K562 (cell line): Measurements from ENCODE around the gene QPRT. TPM values are rescaled to one million over a fixed set of nuclear protein-coding genes. Genes with fewer than 3 reads are reported as not detected.

Experiments
- ATAC-seq: fragments of 200-7000 bp; cut with Tn5 transposase; 3 replicates; pipeline ENCODE4 v1.9.1; 2020; ENCODE audit warnings: moderate library complexity
- BruUV-seq: library from RNA; stranded (reverse); fragments of 400-500 nt; replicated peaks from 2 replicates; lab custom pipeline; 2021; lab: Mats Ljungman, UMichigan
- CTCF ChIA-PET: fragments of 300-600 bp; formaldehyde crosslinking; extraction: SDS; loops from one replicate; lab custom pipeline; 2021; ENCODE audit warnings: low intra/inter-chr PET ratio; lab: Yijun Ruan, JAX
- POLR2A ChIA-PET: fragments of 300-600, 350-650 bp; sonication (Branson Sonifier 250); formaldehyde crosslinking; extraction: SDS; loops from one replicate; lab custom pipeline; 2021; ENCODE audit warnings: antibody characterized with exemption, inconsistent platforms; lab: Yijun Ruan, JAX
- DNase-seq, 4 experiments: peaks; one replicate each; pipeline versions ENCODE4 v3.0.0 to v3.0.0-alpha.2; 2011 to 2018; ENCODE audit warnings: low spot score in 3 of 4, mixed read lengths in 3 of 4; ENCODE audit errors: extremely low read depth in 1 of 4
- FAIRE-seq: peaks from 2 replicates; lab custom pipeline; 2011; peaks lifted over from hg19 to GRCh38; lab: Jason Lieb, UNC
- H2AFZ ChIP-seq: 2 replicates; pipeline ENCODE4 v1.6.0; 2011; ENCODE audit warnings: low read depth, low read length, control low read depth, inconsistent platforms
- H3K27ac ChIP-seq: fragments of 200-600 bp; 3 replicates; pipeline ENCODE4 v1.8.0; 2011; ENCODE audit warnings: low read depth, mild to moderate bottlenecking, control low read depth, inconsistent platforms, low read length, moderate library complexity, mixed read lengths; ENCODE audit errors: extremely low read depth
- H3K27me3 ChIP-seq, 2 experiments: fragments of 300-600 bp in 1 of 2; 2 replicates in 1 of 2; 3 replicates in 1 of 2; pipeline versions ENCODE4 v1.6.0 to v1.8.0; 2011; ENCODE audit warnings: inconsistent platforms in 2 of 2, low read length in 2 of 2, mild to moderate bottlenecking in 1 of 2, mixed read lengths in 1 of 2, moderate library complexity in 1 of 2; ENCODE audit not compliant: control insufficient read depth in 2 of 2, insufficient read depth in 2 of 2
- H3K36me3 ChIP-seq: fragments of 300-600 bp; 3 replicates; pipeline ENCODE4 v1.8.0; 2011; ENCODE audit warnings: mild to moderate bottlenecking, low read length, inconsistent platforms; ENCODE audit not compliant: control insufficient read depth, insufficient read depth
- H3K4me1 ChIP-seq, 2 experiments: fragments of 200-600 bp in 1 of 2; replicated peaks in 1 of 2; 2 replicates in 1 of 2; 3 replicates in 1 of 2; pipeline versions ENCODE4 v1.5.1 to v1.8.0; 2011; ENCODE audit warnings: inconsistent platforms in 2 of 2, low read length in 2 of 2, mild to moderate bottlenecking in 1 of 2, mixed read lengths in 1 of 2, moderate library complexity in 1 of 2; ENCODE audit not compliant: control insufficient read depth in 2 of 2, insufficient read depth in 2 of 2
- H3K4me2 ChIP-seq: 2 replicates; pipeline ENCODE4 v1.6.1; 2011; ENCODE audit warnings: low read length, control low read depth, inconsistent platforms, mixed read lengths; ENCODE audit not compliant: insufficient read depth
- H3K4me3 ChIP-seq: fragments of 200-600 bp; sonication (generic), shearing (Covaris generic); 2 replicates; pipeline ENCODE4 v1.5.1; 2016; ENCODE audit warnings: control low read depth, inconsistent platforms
- H3K79me2 ChIP-seq: fragments of 200-600 bp; 3 replicates; pipeline ENCODE4 v1.8.0; 2011; ENCODE audit warnings: low read length, inconsistent platforms; ENCODE audit not compliant: control insufficient read depth, insufficient read depth
- H3K9ac ChIP-seq, 2 experiments: 2 replicates each; pipeline versions ENCODE4 v1.6.0 to v1.6.1; 2011; ENCODE audit warnings: low read depth in 2 of 2, low read length in 2 of 2, control low read depth in 1 of 2, inconsistent platforms in 1 of 2, mild to moderate bottlenecking in 1 of 2, mixed read lengths in 1 of 2; ENCODE audit not compliant: insufficient read depth in 1 of 2
- H3K9me1 ChIP-seq: one replicate; pipeline ENCODE4 v1.6.0; 2011; ENCODE audit warnings: inconsistent platforms, mild to moderate bottlenecking, low read length, moderate library complexity; ENCODE audit not compliant: control insufficient read depth, insufficient read depth
- H3K9me3 ChIP-seq: replicated peaks from 2 replicates; pipeline ENCODE4 v1.5.1; 2011; ENCODE audit warnings: low read depth, low read length, inconsistent platforms; ENCODE audit not compliant: control insufficient read depth, insufficient read depth
- H4K20me1 ChIP-seq: replicated peaks from 2 replicates; pipeline ENCODE4 v1.6.1; 2011; ENCODE audit warnings: low read length, inconsistent platforms, mixed read lengths; ENCODE audit not compliant: control insufficient read depth, insufficient read depth
- BHLHE40 ChIP-seq: IDR thresholded peaks from 2 replicates; pipeline ENCODE4 v1.6.1; 2011; ENCODE audit warnings: low read length, improper control_type of control experiment
- CEBPG ChIP-seq, 3 experiments: fragments of 200-800 bp in 1 of 3; sonication (Bioruptor generic) in 1 of 3; sonication (generic) in 1 of 3; formaldehyde crosslinking in 1 of 3; IDR thresholded peaks in 2 of 3; conservative IDR thresholded peaks in 1 of 3; 2 replicates each; pipeline versions ENCODE4 v1.6.1 to v1.8.0; 2016 to 2022; ENCODE audit warnings: missing compliant biosample characterization in 2 of 3, missing genetic modification characterization in 2 of 3, mild to moderate bottlenecking in 1 of 3, missing genetic modification reagents in 1 of 3
- CHD1 ChIP-seq: fragments of 200-600 bp; sonication (generic); IDR thresholded peaks from one replicate; pipeline ENCODE4 v1.6.1; 2012; ENCODE audit warnings: mild to moderate bottlenecking, moderate library complexity, low read length, inconsistent platforms
- DNMT1 ChIP-seq: fragments of 450-650 bp; IDR thresholded peaks from 2 replicates; pipeline ENCODE4 v1.6.1; 2016; ENCODE audit warnings: antibody characterized with exemption, mild to moderate bottlenecking
- HBP1 ChIP-seq: fragments of 450-650 bp; formaldehyde crosslinking; IDR thresholded peaks from 2 replicates; pipeline ENCODE4 v1.4.0; 2022; ENCODE audit warnings: missing genetic modification characterization
- NELFE ChIP-seq: IDR thresholded peaks from 2 replicates; pipeline ENCODE4 v1.6.1; 2011; ENCODE audit warnings: mild to moderate bottlenecking; ENCODE audit not compliant: insufficient read depth, insufficient read length
- PCBP2 ChIP-seq: fragments of 200-400 bp; formaldehyde crosslinking; IDR thresholded peaks from 2 replicates; pipeline ENCODE4 v1.6.1; 2018; ENCODE audit warnings: low read length, low read depth, mild to moderate bottlenecking, moderate library complexity; ENCODE audit not compliant: poor library complexity, severe bottlenecking
- SIN3A ChIP-seq, 2 experiments: fragments of 150-350 bp in 1 of 2; IDR thresholded peaks; 2 replicates each; pipeline ENCODE4 v1.6.1; 2011 to 2016; ENCODE audit warnings: borderline replicate concordance in 2 of 2, low read depth in 2 of 2, low read length in 2 of 2, mild to moderate bottlenecking in 2 of 2, moderate library complexity in 2 of 2; ENCODE audit not compliant: control insufficient read depth in 1 of 2
- TEAD1 ChIP-seq, 2 experiments: fragments of 450-650 bp in 1 of 2; sonication (generic) in 1 of 2; formaldehyde crosslinking; IDR thresholded peaks; 2 replicates each; pipeline versions ENCODE4 v1.4.0 to v1.8.0; 2020 to 2022; ENCODE audit warnings: mild to moderate bottlenecking in 2 of 2, missing genetic modification reagents in 1 of 2
- TOE1 ChIP-seq, 2 experiments: fragments of 450-650 bp in 1 of 2; sonication (generic) in 1 of 2; formaldehyde crosslinking in 1 of 2; IDR thresholded peaks; 2 replicates each; pipeline versions ENCODE4 v1.7.1 to v1.8.0; 2016 to 2022; ENCODE audit warnings: borderline replicate concordance in 2 of 2, mild to moderate bottlenecking in 2 of 2, antibody characterized with exemption in 1 of 2, inconsistent platforms in 1 of 2, low read depth in 1 of 2, missing genetic modification reagents in 1 of 2, moderate library complexity in 1 of 2
- ZBTB12 ChIP-seq: fragments of 250-450 bp; sonication (Bioruptor Pico); IDR thresholded peaks from 2 replicates; pipeline ENCODE4 v1.4.0; 2020
- ZNF143 ChIP-seq: sonication (generic); formaldehyde crosslinking; IDR thresholded peaks from 2 replicates; pipeline ENCODE4 v1.9.0; 2022; ENCODE audit warnings: mild to moderate bottlenecking, missing genetic modification reagents
- ZNF444 ChIP-seq: fragments of 250-450 bp; sonication (Bioruptor Pico); IDR thresholded peaks from 2 replicates; pipeline ENCODE4 v1.4.0; 2020; ENCODE audit warnings: mild to moderate bottlenecking, moderate library complexity
- ZNF584 ChIP-seq: fragments of 200-800 bp; sonication (Bioruptor generic); IDR thresholded peaks from 2 replicates; pipeline ENCODE4 v1.6.1; 2016; ENCODE audit warnings: low read depth, mild to moderate bottlenecking, missing genetic modification characterization, missing compliant biosample characterization
- ZNF589 ChIP-seq: fragments of 200-800 bp; sonication (Bioruptor generic); IDR thresholded peaks from 2 replicates; pipeline ENCODE4 v1.6.1; 2016; ENCODE audit warnings: low read depth, missing genetic modification characterization, missing compliant biosample characterization
- WGBS: fragments of 100-300 bp; shearing (Covaris generic); methylation state at CpG from one replicate; pipeline ENCODE4 v1.1.6; 2016; ENCODE audit warnings: low coverage, mixed read lengths; ENCODE audit not compliant: insufficient coverage; ENCODE audit errors: missing lambda C conversion rate; 5-methylcytosine and 5-hydroxymethylcytosine counted together
- in situ Hi-C: fragments of 300-500 bp; cut with MboI; formaldehyde crosslinking; loops from 4 replicates; pipeline ENCODE4 v1.15.0; 2018; ENCODE audit warnings: inconsistent platforms, mixed read lengths
- intact Hi-C: fragments of 100-400 bp; cut with micrococcal nuclease; formaldehyde crosslinking; loops from 2 replicates; pipeline ENCODE4 v1.14.2; 2022
- polyA plus RNA-seq, 8 experiments: library from polyadenylated mRNA; depleted of rRNA in 4 of 8; stranded (reverse) in 5 of 8; unstranded in 3 of 8; fragments of >200 nt; fragmentation: Nextera tagmentation in 2 of 8; fragmentation: Illumina TruSeq in 1 of 8; extraction: Ambion mirVana in 2 of 8; extraction: Trizol in 1 of 8; gene quantifications; 2 replicates each; pipeline versions ENCODE4 v1.2.1 to v1.2.3, GENCODE V29; 2011 to 2014; ENCODE audit warnings: inconsistent platforms in 1 of 8, missing spikeins in 1 of 8
- total RNA-seq, 7 experiments: library from RNA; depleted of rRNA in 6 of 7; stranded (reverse); fragments of >200 nt in 6 of 7; fragmentation: Illumina TruSeq in 2 of 7; extraction: Trizol in 2 of 7; gene quantifications; 2 replicates each; pipeline versions ENCODE4 v1.2.1 to v1.2.3, GENCODE V29; 2011 to 2021; ENCODE audit warnings: low replicate concordance in 1 of 7

The QPRT gene
- total and polyA plus RNA-seq, 9 of the 15 experiments (the other 6 are each of a cell fraction or from before 2014, with no cell fraction given): 7.7 to 112 (median 64.1) TPM

DNA sequence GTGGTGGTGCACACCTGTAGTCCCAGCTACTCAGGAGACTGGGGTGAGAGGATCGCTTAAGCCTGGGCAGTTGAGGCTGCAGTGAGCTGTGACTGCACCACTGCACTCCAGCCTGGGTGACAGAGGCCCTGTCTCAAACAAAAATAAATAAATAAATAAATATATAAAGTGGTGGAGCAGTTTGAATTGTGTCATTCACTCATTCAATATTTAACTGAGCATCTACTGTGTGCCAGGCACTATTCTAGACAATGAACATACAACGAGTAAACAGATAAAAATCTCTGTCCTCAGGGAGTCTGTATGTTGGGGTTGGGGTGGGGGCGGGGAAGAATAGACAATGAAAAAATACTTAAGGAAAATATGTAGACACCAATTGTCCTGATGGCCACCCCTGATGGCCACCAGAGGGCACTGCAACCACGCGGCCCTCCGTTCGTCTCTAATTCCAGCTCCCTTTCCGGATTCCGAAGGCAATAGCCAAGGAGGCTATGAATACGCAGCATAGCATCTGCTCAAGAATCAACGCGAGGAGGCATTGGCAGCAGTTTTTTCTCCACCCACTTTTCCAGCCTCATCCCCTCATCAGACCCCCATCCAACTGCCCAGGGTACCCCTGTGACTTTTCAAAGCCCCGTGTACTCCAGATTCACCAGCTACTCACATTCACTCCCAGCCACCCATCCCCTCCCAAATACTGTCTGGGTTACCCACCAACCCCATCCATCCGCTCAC lies 21.4 kb downstream of the QPRT start (continued):
- no peak for TF ChIP-seq TOE1 (IDR thresholded peaks at IDR 0.05; ENCODE audit: borderline replicate concordance)
- no peak for TF ChIP-seq TOE1 (CRISPR knock-in tag; IDR thresholded peaks at IDR 0.05; ENCODE audit: borderline replicate concordance, low read depth)
- no peak for TF ChIP-seq SIN3A (IDR thresholded peaks at IDR 0.05; ENCODE audit: borderline replicate concordance in 2 of 2, control insufficient read depth in 1 of 2, low read depth in 2 of 2, low read length in 2 of 2)
- no peak for TF ChIP-seq CEBPG (CRISPR knock-in tag; IDR thresholded peaks at IDR 0.05)
- TF ChIP-seq CEBPG (tag; conservative IDR thresholded peaks at IDR 0.05 in 1 of 2, IDR thresholded peaks at IDR 0.05 in 1 of 2): no peak
- TF ChIP-seq NELFE: no peak
- TF ChIP-seq ZBTB12 (CRISPR knock-in tag): no peak
- no peak for TF ChIP-seq ZNF589 (CRISPR knock-in tag)

DNA sequence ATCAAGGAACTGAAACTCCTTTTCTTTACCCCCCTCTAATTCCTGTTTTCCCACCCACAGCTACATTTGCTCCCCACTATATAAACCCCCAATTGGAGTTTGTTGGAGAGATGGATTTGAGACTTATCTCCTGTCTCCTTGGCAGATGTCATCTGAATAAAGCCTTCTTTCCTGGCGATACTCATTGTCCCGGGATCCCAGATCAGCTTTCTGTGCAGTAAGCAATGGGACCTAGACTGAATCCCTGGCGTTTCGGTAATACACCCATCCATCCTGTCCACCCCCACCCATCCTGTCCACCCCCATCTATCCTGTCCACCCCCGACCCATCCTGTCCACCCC lies 22.2 kb downstream of the QPRT start:
- Histone ChIP-seq H3K4me2 (no peak overlapping the region), H2AFZ (no peak overlapping the region), H3K4me1 (peaks cover 24% of the 10 kb centered on the region in 2 experiments), H3K4me3 (no peak overlapping the region), H3K36me3 (peaks cover 15% of the 10 kb centered on the region; the same call in 1 of the 3 replicates), H3K9ac (no peak overlapping the region), H3K27ac (no peak overlapping the region), H3K9me3 (no peaks in the 10 kb centered on the region), H4K20me1 (no peaks in the 10 kb centered on the region), H3K9me1 (no peaks in the 10 kb centered on the region), H3K27me3 (no peaks in the 10 kb centered on the region), H3K79me2 (no peaks in the 10 kb centered on the region)
- DNase-seq: no peak
- 83% methylated on average over 2 of the region's 5 CpGs for WGBS
- in situ Hi-C loops (no loop called here), intact Hi-C loops (loop anchor here (5.0 to 10.0 kb wide), 3 partner anchors 84 to 321 kb away; partner anchors contain the start of genes C16orf92 and PAGR1)
- no peak for ATAC-seq
- FAIRE-seq: no peak
- ChIA-PET POLR2A (interaction anchor here (0.7 to 1.7 kb wide), 3 partner anchors 9 to 62 kb away, joined by 3 to 6 read pairs (median 3); no protein-coding TSS in a partner anchor), CTCF (interaction anchor here (0.6 to 1.5 kb wide), 3 partner anchors 115 to 305 kb away, joined by 3 to 5 read pairs (median 4); partner anchors contain the start of gene PAGR1)
- TF ChIP-seq CHD1 (no peak), PCBP2 (no peak), BHLHE40 (no peak), HBP1 (CRISPR knock-in tag) (no peak), TOE1 (IDR thresholded peaks at IDR 0.05; ENCODE audit: borderline replicate concordance) (no peak), TOE1 (CRISPR knock-in tag; IDR thresholded peaks at IDR 0.05; ENCODE audit: borderline replicate concordance, low read depth) (no peak), DNMT1 (no peak), TEAD1 (CRISPR knock-in tag; IDR thresholded peaks at IDR 0.05) (no peak), ZNF143 (no peak), ZNF584 (CRISPR knock-in tag) (no peak), ZNF444 (CRISPR knock-in tag) (no peak)
- no TSS peak for BruUV-seq
